H9 (cell line): ENCODE results near the gene UTP3. TPM values are rescaled to one million over a fixed set of nuclear protein-coding genes. Genes with fewer than 3 reads are reported as not detected.

ENCODE experiments used
- DNase-seq: peaks from one replicate; pipeline ENCODE4 v3.0.0-alpha.2; 2017
- H2AFZ ChIP-seq: one replicate; pipeline ENCODE4 v1.6.1; 2013; ENCODE audit warnings: mild to moderate bottlenecking, low read length, control low read depth, moderate library complexity
- H2AK5ac ChIP-seq: 2 replicates; pipeline ENCODE4 v1.6.1; 2013; ENCODE audit warnings: low read length, control low read depth, mixed read lengths; ENCODE audit not compliant: insufficient read length
- H2BK120ac ChIP-seq: one replicate; pipeline ENCODE4 v1.6.1; 2013; ENCODE audit warnings: low read depth, mild to moderate bottlenecking, low read length, control low read depth, inconsistent platforms; ENCODE audit not compliant: poor library complexity, severe bottlenecking
- H2BK12ac ChIP-seq: 2 replicates; pipeline ENCODE4 v1.6.1; 2013; ENCODE audit warnings: low read length, control low read depth, mixed read lengths, low read depth; ENCODE audit not compliant: insufficient read length
- H2BK15ac ChIP-seq: 2 replicates; pipeline ENCODE4 v1.6.1; 2013; ENCODE audit warnings: low read depth, low read length, control low read depth
- H2BK20ac ChIP-seq: one replicate; pipeline ENCODE4 v1.6.1; 2013; ENCODE audit warnings: low read depth, mild to moderate bottlenecking, low read length, control low read depth, inconsistent platforms; ENCODE audit not compliant: poor library complexity, severe bottlenecking
- H2BK5ac ChIP-seq: 2 replicates; pipeline ENCODE4 v1.6.1; 2013; ENCODE audit warnings: low read length, control low read depth, mixed read lengths; ENCODE audit not compliant: insufficient read length
- H3K14ac ChIP-seq: 2 replicates; pipeline ENCODE4 v1.6.1; 2013; ENCODE audit warnings: low read length, control low read depth; ENCODE audit not compliant: insufficient read depth
- H3K18ac ChIP-seq: 2 replicates; pipeline ENCODE4 v1.6.1; 2013; ENCODE audit warnings: low read depth, mild to moderate bottlenecking, mixed read lengths, low read length, control low read depth; ENCODE audit not compliant: insufficient read length
- H3K23ac ChIP-seq: 2 replicates; pipeline ENCODE4 v1.6.1; 2013; ENCODE audit warnings: low read length, control low read depth, mixed read lengths, low read depth; ENCODE audit not compliant: insufficient read length
- H3K23me2 ChIP-seq: 2 replicates; pipeline ENCODE4 v1.6.1; 2013; ENCODE audit warnings: low read depth, mild to moderate bottlenecking, mixed read lengths, low read length, control low read depth; ENCODE audit not compliant: insufficient read length, poor library complexity, severe bottlenecking
- H3K27ac ChIP-seq: 2 replicates; pipeline ENCODE4 v1.5.1; 2013; ENCODE audit warnings: low read length, control low read depth, mixed read lengths, low read depth; ENCODE audit not compliant: insufficient read length
- H3K27me3 ChIP-seq: 2 replicates; pipeline ENCODE4 v1.6.1; 2013; ENCODE audit warnings: low read length, control low read depth, inconsistent platforms; ENCODE audit not compliant: insufficient read depth
- H3K4ac ChIP-seq: 2 replicates; pipeline ENCODE4 v1.6.1; 2013; ENCODE audit warnings: low read depth, mild to moderate bottlenecking, control low read depth, inconsistent platforms, low read length, moderate library complexity
- H3K4me1 ChIP-seq: 2 replicates; pipeline ENCODE4 v1.6.1; 2013; ENCODE audit warnings: low read length, control low read depth, inconsistent platforms; ENCODE audit not compliant: insufficient read depth
- H3K4me2 ChIP-seq: 2 replicates; pipeline ENCODE4 v1.6.1; 2013; ENCODE audit warnings: low read length, control low read depth, mixed read lengths; ENCODE audit not compliant: insufficient read length, insufficient read depth
- H3K56ac ChIP-seq: 2 replicates; pipeline ENCODE4 v1.6.1; 2013; ENCODE audit warnings: low read depth, mild to moderate bottlenecking, mixed read lengths, low read length, control low read depth; ENCODE audit not compliant: insufficient read length
- H3K79me1 ChIP-seq: 2 replicates; pipeline ENCODE4 v1.6.1; 2013; ENCODE audit warnings: low read depth, mild to moderate bottlenecking, moderate library complexity, low read length, control low read depth, inconsistent platforms; ENCODE audit not compliant: insufficient read depth, poor library complexity, severe bottlenecking
- H3K79me2 ChIP-seq: 2 replicates; pipeline ENCODE4 v1.6.1; 2013; ENCODE audit warnings: low read length, control low read depth, inconsistent platforms; ENCODE audit not compliant: insufficient read depth
- H3K9ac ChIP-seq: 2 replicates; pipeline ENCODE4 v1.6.1; 2013; ENCODE audit warnings: low read length, control low read depth, mixed read lengths; ENCODE audit not compliant: insufficient read length; ENCODE audit errors: extremely low read depth
- H3K9me3 ChIP-seq: one replicate; pipeline ENCODE4 v1.6.1; 2013; ENCODE audit warnings: low read depth, low read length, inconsistent platforms; ENCODE audit not compliant: control insufficient read depth
- H3T11ph ChIP-seq: one replicate; pipeline ENCODE4 v1.6.1; 2013; ENCODE audit warnings: mild to moderate bottlenecking, low read length, control low read depth, inconsistent platforms
- H4K20me1 ChIP-seq: one replicate; pipeline ENCODE4 v1.6.1; 2013; ENCODE audit not compliant: control insufficient read depth, insufficient read length, insufficient read depth
- H4K5ac ChIP-seq: 2 replicates; pipeline ENCODE4 v1.6.1; 2013; ENCODE audit warnings: low read depth, mild to moderate bottlenecking, mixed read lengths, low read length, control low read depth; ENCODE audit not compliant: insufficient read length
- H4K8ac ChIP-seq: replicated peaks from 2 replicates; pipeline ENCODE4 v1.6.1; 2013; ENCODE audit warnings: low read length, control low read depth, mixed read lengths, low read depth; ENCODE audit not compliant: insufficient read length
- H4K91ac ChIP-seq: 2 replicates; pipeline ENCODE4 v1.6.1; 2013; ENCODE audit warnings: low read depth, mild to moderate bottlenecking, moderate library complexity, mixed read lengths, low read length, control low read depth; ENCODE audit not compliant: insufficient read length
- H3K27ac Mint-ChIP-seq, 3 experiments: 2 replicates in 2 of 3; 3 replicates in 1 of 3; pipeline ENCODE4 v1.8.0; 2020 to 2021; ENCODE audit warnings: mixed read lengths in 3 of 3, mild to moderate bottlenecking in 1 of 3, moderate library complexity in 1 of 3
- H3K27me3 Mint-ChIP-seq: 2 replicates; pipeline ENCODE4 v1.8.0; 2021; ENCODE audit warnings: low read depth, mild to moderate bottlenecking, moderate library complexity, mixed read lengths
- H3K36me3 Mint-ChIP-seq, 3 experiments: 2 replicates in 2 of 3; 3 replicates in 1 of 3; pipeline ENCODE4 v1.8.0; 2020 to 2021; ENCODE audit warnings: low read depth in 3 of 3, mixed read lengths in 3 of 3; ENCODE audit not compliant: insufficient read depth in 1 of 3
- H3K4me1 Mint-ChIP-seq, 2 experiments: 2 replicates each; pipeline ENCODE4 v1.8.0; 2020; ENCODE audit warnings: mixed read lengths in 2 of 2
- H3K4me3 Mint-ChIP-seq, 2 experiments: 2 replicates in 1 of 2; 3 replicates in 1 of 2; pipeline ENCODE4 v1.8.0; 2020 to 2021; ENCODE audit warnings: mild to moderate bottlenecking in 2 of 2, mixed read lengths in 2 of 2, moderate library complexity in 1 of 2
- H3K9me3 Mint-ChIP-seq, 2 experiments: 2 replicates in 1 of 2; 3 replicates in 1 of 2; pipeline ENCODE4 v1.8.0; 2020; ENCODE audit warnings: mild to moderate bottlenecking in 2 of 2, mixed read lengths in 2 of 2, moderate library complexity in 1 of 2
- WGBS: extraction: QIAGEN DNeasy Blood & Tissue Kit; methylation state at CpG from one replicate; pipeline ENCODE4 v1.1.7; 2013; ENCODE audit warnings: missing lambda C conversion rate, low lambda C conversion rate, mixed read lengths; ENCODE audit not compliant: insufficient read length; ENCODE audit errors: extremely low coverage; 5-methylcytosine and 5-hydroxymethylcytosine counted together
- total RNA-seq: library from RNA; stranded (reverse); gene quantifications from 2 replicates; pipeline ENCODE4 v1.2.1, GENCODE V29; 2021
- TF ChIP-seq, protein P1 (sequence below): fragments of 200-600 bp; sonication (generic); conservative IDR thresholded peaks from 3 replicates; pipeline ENCODE4 v1.8.0; 2021; ENCODE audit warnings: antibody characterized with exemption, mild to moderate bottlenecking

UTP3 gene
- total RNA-seq, 1 experiment from 2014 or later: 49.3 TPM

DNA sequence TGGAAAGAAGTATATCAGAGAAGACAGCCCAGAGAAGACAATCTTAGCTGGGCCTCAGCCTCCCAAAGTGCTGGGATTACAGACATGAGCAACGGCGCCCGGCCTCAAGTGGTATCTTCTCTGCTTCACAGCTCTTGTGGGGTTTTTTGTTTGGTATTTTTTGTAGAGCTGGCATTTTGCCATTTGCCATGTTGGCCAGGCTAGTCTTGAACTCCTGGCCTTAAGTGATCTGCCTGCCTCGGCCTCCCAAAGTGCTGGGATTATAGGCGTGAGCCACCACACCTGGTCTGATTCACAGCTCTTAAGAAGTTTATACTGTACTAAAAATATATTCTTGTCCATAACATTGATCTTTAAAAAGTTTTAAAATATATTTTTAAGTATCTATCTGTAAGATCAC lies 12.4 kb downstream of the UTP3 start:
- Histone ChIP-seq H3K9ac (no peak overlapping the region), H3K4me1 (no peaks in the 10 kb centered on the region), H3K27ac (no peak overlapping the region), H2BK20ac (no peak overlapping the region), H4K8ac (no peak overlapping the region), H3K9me3 (no peaks in the 10 kb centered on the region), H2AK5ac (no peak overlapping the region), H3K27me3 (no peaks in the 10 kb centered on the region), H3K56ac (no peak overlapping the region), H3K4ac (no peak overlapping the region), H2BK120ac (no peak overlapping the region), H4K20me1 (no peaks in the 10 kb centered on the region), H3K79me2 (no peaks in the 10 kb centered on the region), H4K5ac (no peak overlapping the region), H3K23ac (no peak overlapping the region), H3K79me1 (no peaks in the 10 kb centered on the region), H3K4me2 (no peak overlapping the region), H2BK12ac (no peak overlapping the region), H3T11ph (no peak overlapping the region), H3K14ac (no peak overlapping the region), H2BK15ac (no peak overlapping the region), H2BK5ac (no peak overlapping the region), H4K91ac (no peak overlapping the region), H3K23me2 (no peaks in the 10 kb centered on the region), H2AFZ (no peak overlapping the region), H3K18ac (no peak overlapping the region)
- Mint-ChIP-seq H3K4me3 (no peak overlapping the region), H3K4me1 (peaks cover 4 to 6% of the 10 kb centered on the region in 2 experiments), H3K36me3 (no peaks in the 10 kb centered on the region), H3K27ac (no peak overlapping the region), H3K27me3 (no peaks in the 10 kb centered on the region), H3K9me3 (no peaks in the 10 kb centered on the region)
- DNase-seq: no peak
- no CpG with 5 or more reads among the region's 5 CpGs for WGBS
- TF ChIP-seq, protein P1, sequence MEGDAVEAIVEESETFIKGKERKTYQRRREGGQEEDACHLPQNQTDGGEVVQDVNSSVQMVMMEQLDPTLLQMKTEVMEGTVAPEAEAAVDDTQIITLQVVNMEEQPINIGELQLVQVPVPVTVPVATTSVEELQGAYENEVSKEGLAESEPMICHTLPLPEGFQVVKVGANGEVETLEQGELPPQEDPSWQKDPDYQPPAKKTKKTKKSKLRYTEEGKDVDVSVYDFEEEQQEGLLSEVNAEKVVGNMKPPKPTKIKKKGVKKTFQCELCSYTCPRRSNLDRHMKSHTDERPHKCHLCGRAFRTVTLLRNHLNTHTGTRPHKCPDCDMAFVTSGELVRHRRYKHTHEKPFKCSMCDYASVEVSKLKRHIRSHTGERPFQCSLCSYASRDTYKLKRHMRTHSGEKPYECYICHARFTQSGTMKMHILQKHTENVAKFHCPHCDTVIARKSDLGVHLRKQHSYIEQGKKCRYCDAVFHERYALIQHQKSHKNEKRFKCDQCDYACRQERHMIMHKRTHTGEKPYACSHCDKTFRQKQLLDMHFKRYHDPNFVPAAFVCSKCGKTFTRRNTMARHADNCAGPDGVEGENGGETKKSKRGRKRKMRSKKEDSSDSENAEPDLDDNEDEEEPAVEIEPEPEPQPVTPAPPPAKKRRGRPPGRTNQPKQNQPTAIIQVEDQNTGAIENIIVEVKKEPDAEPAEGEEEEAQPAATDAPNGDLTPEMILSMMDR: no peak
